Measurements from ENCODE around the gene ITGBL1. TPM values are rescaled to one million over a fixed set of nuclear protein-coding genes. Genes with fewer than 3 reads are reported as not detected.

The ITGBL1 gene
- total RNA-seq, 1 experiment from 2014 or later = not detected

GRCh38 chr13:101572456-101572855 lies 120.0 kb downstream of the ITGBL1 start:
- DNase-seq = no peak
- Histone ChIP-seq H3K27me3 (replicated peaks; ENCODE audit: control insufficient read depth, insufficient read depth, low read length) (no peaks in the 10 kb centered on the region), H3K36me3 (ENCODE audit: control insufficient read depth, insufficient read depth, low read length) (no peaks in the 10 kb centered on the region), H3K9me3 (no peaks in the 10 kb centered on the region), H3K4me1 (no peaks in the 10 kb centered on the region), H3K4me3 (ENCODE audit: low read depth, low read length) (no peak overlapping the region)
- Mint-ChIP-seq H3K9me3 (ENCODE audit: unreplicated experiment) (no peaks in the 10 kb centered on the region), H3K4me1 (ENCODE audit: low read depth, unreplicated experiment) (no peaks in the 10 kb centered on the region), H3K4me3 (ENCODE audit: unreplicated experiment) (no peak overlapping the region), H3K27me3 (ENCODE audit: insufficient read depth, unreplicated experiment) (peaks cover 3% of the 10 kb centered on the region), H3K36me3 (ENCODE audit: insufficient read depth, unreplicated experiment) (no peaks in the 10 kb centered on the region), H3K27ac (ENCODE audit: unreplicated experiment) (no peak overlapping the region)
- ChIA-PET POLR2A (no interaction called here), CTCF (interaction anchor here (0.7 kb wide), 1 partner anchor 43 kb away, joined by 3 read pairs; no protein-coding TSS in a partner anchor)
- intact Hi-C loops (cut with micrococcal nuclease; ENCODE audit: unreplicated experiment) = no loop called here
- TF ChIP-seq CTCF (IDR thresholded peaks at IDR 0.05; ENCODE audit: insufficient read depth in 1 of 2, low read depth in 1 of 2, low read length in 1 of 2, severe bottlenecking in 1 of 2, unreplicated experiment in 1 of 2) = no peak
- no TSS peak for BruUV-seq (replicated peaks)

GRCh38 chr13:101575581-101575980 lies 123.1 kb downstream of the ITGBL1 start:
- no peak for TF ChIP-seq CTCF (IDR thresholded peaks at IDR 0.05; ENCODE audit: insufficient read depth in 1 of 2, low read depth in 1 of 2, low read length in 1 of 2, severe bottlenecking in 1 of 2, unreplicated experiment in 1 of 2)
- CTCF ChIA-PET = no interaction called here
- no peaks in the 10 kb centered on the region for H3K4me1 Mint-ChIP-seq (ENCODE audit: low read depth, unreplicated experiment)
- no peaks in the 10 kb centered on the region for H3K4me1 ChIP-seq
- H3K4me3 Mint-ChIP-seq (ENCODE audit: unreplicated experiment) = no peak overlapping the region
- no peaks in the 10 kb centered on the region for H3K9me3 Mint-ChIP-seq (ENCODE audit: unreplicated experiment)
- no peaks in the 10 kb centered on the region for H3K36me3 ChIP-seq (ENCODE audit: control insufficient read depth, insufficient read depth, low read length)
- intact Hi-C loops (cut with micrococcal nuclease; ENCODE audit: unreplicated experiment) = no loop called here
- H3K27me3 Mint-ChIP-seq (ENCODE audit: insufficient read depth, unreplicated experiment) = peaks cover 3% of the 10 kb centered on the region
- no peak overlapping the region for H3K4me3 ChIP-seq (ENCODE audit: low read depth, low read length)
- no peaks in the 10 kb centered on the region for H3K36me3 Mint-ChIP-seq (ENCODE audit: insufficient read depth, unreplicated experiment)
- BruUV-seq (replicated peaks) = no TSS peak
- H3K27ac Mint-ChIP-seq (ENCODE audit: unreplicated experiment) = no peak overlapping the region
- POLR2A ChIA-PET = no interaction called here
- no peaks in the 10 kb centered on the region for H3K27me3 ChIP-seq (replicated peaks; ENCODE audit: control insufficient read depth, insufficient read depth, low read length)
- no peak for DNase-seq
- H3K9me3 ChIP-seq = no peaks in the 10 kb centered on the region

- DNase-seq = no peak
- intact Hi-C loops (cut with micrococcal nuclease; ENCODE audit: unreplicated experiment) = no loop called here
- no peaks in the 10 kb centered on the region for H3K4me1 Mint-ChIP-seq (ENCODE audit: low read depth, unreplicated experiment)
- CTCF ChIA-PET = no interaction called here
- no peaks in the 10 kb centered on the region for H3K27me3 ChIP-seq (replicated peaks; ENCODE audit: control insufficient read depth, insufficient read depth, low read length)
- BruUV-seq (replicated peaks) = no TSS peak
- H3K36me3 ChIP-seq (ENCODE audit: control insufficient read depth, insufficient read depth, low read length) = no peaks in the 10 kb centered on the region
- peaks cover 3% of the 10 kb centered on the region for H3K27me3 Mint-ChIP-seq (ENCODE audit: insufficient read depth, unreplicated experiment)
- no peaks in the 10 kb centered on the region for H3K4me1 ChIP-seq
- H3K4me3 ChIP-seq (ENCODE audit: low read depth, low read length) = no peak overlapping the region
- no peak overlapping the region for H3K27ac Mint-ChIP-seq (ENCODE audit: unreplicated experiment)
- H3K4me3 Mint-ChIP-seq (ENCODE audit: unreplicated experiment) = no peak overlapping the region
- H3K9me3 Mint-ChIP-seq (ENCODE audit: unreplicated experiment) = no peaks in the 10 kb centered on the region
- POLR2A ChIA-PET = no interaction called here
- no peak for TF ChIP-seq CTCF (IDR thresholded peaks at IDR 0.05; ENCODE audit: insufficient read depth in 1 of 2, low read depth in 1 of 2, low read length in 1 of 2, severe bottlenecking in 1 of 2, unreplicated experiment in 1 of 2)
- no peaks in the 10 kb centered on the region for H3K9me3 ChIP-seq
- H3K36me3 Mint-ChIP-seq (ENCODE audit: insufficient read depth, unreplicated experiment) = no peaks in the 10 kb centered on the region
Measured at GRCh38 chr13:101576455-101576854, 124.0 kb downstream of the ITGBL1 start.

Data from Caco-2 (cell line).